PC-9 (cell line): ENCODE data around the gene PLXNA3.

Experiments used
- EZH2 ChIP-seq: fragments of 200-600 bp; sonication (generic); IDR thresholded peaks from 2 replicates; pipeline ENCODE4 v1.8.0; 2017; ENCODE audit warnings: antibody characterized with exemption, low read depth
- TF ChIP-seq, protein P1 (sequence below): fragments of 200-600 bp; sonication (generic); conservative IDR thresholded peaks from 2 replicates; pipeline ENCODE4 v1.6.1; 2017; ENCODE audit warnings: mixed run types, antibody characterized with exemption, mild to moderate bottlenecking, moderate library complexity

GRCh38 chrX:154485150-154486051 is 27.3 kb downstream of the PLXNA3 start:
- TF ChIP-seq EZH2, result no peak
- TF ChIP-seq, protein P1, sequence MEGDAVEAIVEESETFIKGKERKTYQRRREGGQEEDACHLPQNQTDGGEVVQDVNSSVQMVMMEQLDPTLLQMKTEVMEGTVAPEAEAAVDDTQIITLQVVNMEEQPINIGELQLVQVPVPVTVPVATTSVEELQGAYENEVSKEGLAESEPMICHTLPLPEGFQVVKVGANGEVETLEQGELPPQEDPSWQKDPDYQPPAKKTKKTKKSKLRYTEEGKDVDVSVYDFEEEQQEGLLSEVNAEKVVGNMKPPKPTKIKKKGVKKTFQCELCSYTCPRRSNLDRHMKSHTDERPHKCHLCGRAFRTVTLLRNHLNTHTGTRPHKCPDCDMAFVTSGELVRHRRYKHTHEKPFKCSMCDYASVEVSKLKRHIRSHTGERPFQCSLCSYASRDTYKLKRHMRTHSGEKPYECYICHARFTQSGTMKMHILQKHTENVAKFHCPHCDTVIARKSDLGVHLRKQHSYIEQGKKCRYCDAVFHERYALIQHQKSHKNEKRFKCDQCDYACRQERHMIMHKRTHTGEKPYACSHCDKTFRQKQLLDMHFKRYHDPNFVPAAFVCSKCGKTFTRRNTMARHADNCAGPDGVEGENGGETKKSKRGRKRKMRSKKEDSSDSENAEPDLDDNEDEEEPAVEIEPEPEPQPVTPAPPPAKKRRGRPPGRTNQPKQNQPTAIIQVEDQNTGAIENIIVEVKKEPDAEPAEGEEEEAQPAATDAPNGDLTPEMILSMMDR, result no peak
